ENCODE measurements around the gene ISG20L2.

- no peak for TF ChIP-seq CTCF (IDR thresholded peaks at IDR 0.05)
- no peak for TF ChIP-seq POLR2A (IDR thresholded peaks at IDR 0.05)
Measured at GRCh38 chr1:156740237-156740740, 11.7 kb upstream of the ISG20L2 start.
